ENCODE measurements around the gene PRKN.
"Not testable (repeated sequence)": the region's sequence is repeated elsewhere in the genome, so short reads cannot be mapped to it uniquely, and the experiment has no call there.

The PRKN gene

GRCh38 chr6:161548713-161549296 lies 1178.8 kb downstream of the PRKN start:
- DNase-seq = no peak

GRCh38 chr6:161547617-161548016 lies 1179.9 kb downstream of the PRKN start:
- no peak for DNase-seq

- no peak for DNase-seq
These were observed 1180.9 kb downstream of the PRKN start for GRCh38 chr6:161546632-161547031.

- DNase-seq = no peak
These were observed 1181.8 kb downstream of the PRKN start for GRCh38 chr6:161545741-161546140.

- no peak for DNase-seq
These were observed 1182.6 kb downstream of the PRKN start for GRCh38 chr6:161544801-161545480.

GRCh38 chr6:161543684-161544309 lies 1183.8 kb downstream of the PRKN start:
- DNase-seq = no peak

GRCh38 chr6:161542346-161542980 lies 1185.1 kb downstream of the PRKN start:
- no peak for DNase-seq

GRCh38 chr6:161540532-161540931 lies 1187.0 kb downstream of the PRKN start:
- DNase-seq = no peak

GRCh38 chr6:161536224-161536630 lies 1191.3 kb downstream of the PRKN start:
- DNase-seq = no peak

- DNase-seq = no peak
These were observed 1193.2 kb downstream of the PRKN start for GRCh38 chr6:161534264-161534873.

- no peak for DNase-seq
These were observed 1194.3 kb downstream of the PRKN start for GRCh38 chr6:161533266-161533665.

GRCh38 chr6:161532536-161532935 lies 1195.0 kb downstream of the PRKN start:
- no peak for DNase-seq

- DNase-seq = no peak
These were observed 1200.8 kb downstream of the PRKN start for GRCh38 chr6:161526794-161527193.

- no peak for DNase-seq
These were observed 1204.2 kb downstream of the PRKN start for GRCh38 chr6:161523362-161523761.

- DNase-seq = no peak
These were observed 1205.3 kb downstream of the PRKN start for GRCh38 chr6:161522276-161522675.

- no peak for DNase-seq
These were observed 1216.0 kb downstream of the PRKN start for GRCh38 chr6:161511447-161512095.

GRCh38 chr6:161508341-161508740 lies 1219.2 kb downstream of the PRKN start:
- DNase-seq = no peak

GRCh38 chr6:161507375-161507774 lies 1220.2 kb downstream of the PRKN start:
- DNase-seq = no peak

GRCh38 chr6:161503570-161503969 lies 1224.0 kb downstream of the PRKN start:
- DNase-seq = no peak

- DNase-seq = no peak
These were observed 1228.7 kb downstream of the PRKN start for GRCh38 chr6:161498881-161499280.

- DNase-seq = peak; percentile 51 to 74
These were observed 1229.2 kb downstream of the PRKN start for GRCh38 chr6:161498359-161498758.

- no peak for DNase-seq
These were observed 1230.6 kb downstream of the PRKN start for GRCh38 chr6:161496941-161497340.

GRCh38 chr6:161496271-161496670 lies 1231.3 kb downstream of the PRKN start:
- not testable (repeated sequence) for DNase-seq

All from NCI-H526 (cell line).